Gastroesophageal sphincter (tissue), 4 donors: ENCODE results near the gene ASB2. TPM values are rescaled to one million over a fixed set of nuclear protein-coding genes. Genes with fewer than 3 reads are reported as not detected.

Experiments used
- ATAC-seq: fragments of 150-250 bp; one replicate; pipeline ENCODE4 v1.9.1; 2016; ENCODE audit warnings: mild to moderate bottlenecking, moderate library complexity
- H3K27ac ChIP-seq, 4 donors: fragments of 200-600 bp; sonication (generic) in 3 of 4; 1 replicate in 3 of 4; 2 replicates in 1 of 4; pipeline ENCODE4 v1.5.1; 2016 to 2019
- H3K27me3 ChIP-seq: fragments of 200-600 bp; sonication (generic); one replicate; pipeline ENCODE4 v1.5.1; 2019
- H3K36me3 ChIP-seq, 2 donors: fragments of 200-600 bp; sonication (generic); one replicate each; pipeline ENCODE4 v1.5.1; 2019; ENCODE audit warnings: control low read depth in 1 of 2
- H3K4me1 ChIP-seq, 3 donors: fragments of 200-600 bp; sonication (generic); 1 replicate in 2 of 3; 2 replicates in 1 of 3; pipeline ENCODE4 v1.5.1; 2016 to 2019; ENCODE audit warnings: control low read depth in 2 of 3
- H3K4me3 ChIP-seq, 2 donors: fragments of 200-600 bp; sonication (generic); one replicate each; pipeline ENCODE4 v1.5.1; 2019; ENCODE audit warnings: mild to moderate bottlenecking in 1 of 2, moderate library complexity in 1 of 2
- H3K9me3 ChIP-seq, 3 donors: fragments of 200-600 bp; sonication (generic); one replicate each; pipeline ENCODE4 v1.5.1; 2017 to 2019; ENCODE audit warnings: control low read depth in 2 of 3
- EP300 ChIP-seq: sonication (generic); formaldehyde crosslinking; IDR thresholded peaks from one replicate; pipeline ENCODE4 v1.6.1; 2017; ENCODE audit warnings: antibody characterized with exemption, mild to moderate bottlenecking
- POLR2A ChIP-seq, 2 donors: fragments of 450-650 bp; IDR thresholded peaks; one replicate each; pipeline ENCODE4 v1.6.1; 2017; ENCODE audit warnings: antibody characterized with exemption in 2 of 2, mild to moderate bottlenecking in 2 of 2, moderate library complexity in 1 of 2
- POLR2AphosphoS5 ChIP-seq: sonication (generic); formaldehyde crosslinking; IDR thresholded peaks from one replicate; pipeline ENCODE4 v1.6.1; 2017; ENCODE audit warnings: antibody characterized with exemption
- WGBS, 2 donors: methylation state at CpG; one replicate each; pipeline ENCODE4 v1.1.5; 2018; ENCODE audit warnings: low coverage in 1 of 2; 5-methylcytosine and 5-hydroxymethylcytosine counted together
- total RNA-seq, 4 donors: library from RNA; depleted of rRNA; stranded (reverse); fragments of >200 nt; gene quantifications; one replicate each; pipeline ENCODE4 v1.1.0, GENCODE V29; 2016
- TF ChIP-seq, protein P1 (sequence below), 4 experiments: fragments of 200-600 bp in 2 of 4; fragments of 450-650 bp in 2 of 4; sonication (generic) in 1 of 4; IDR thresholded peaks; one replicate each; pipeline ENCODE4 v1.5.1; 2017 to 2019; ENCODE audit warnings: antibody characterized with exemption in 4 of 4, mild to moderate bottlenecking in 2 of 4, moderate library complexity in 2 of 4

The ASB2 gene
- total RNA-seq, 4 donors from 2014 or later, result 118 to 208 (median 120) TPM

DNA sequence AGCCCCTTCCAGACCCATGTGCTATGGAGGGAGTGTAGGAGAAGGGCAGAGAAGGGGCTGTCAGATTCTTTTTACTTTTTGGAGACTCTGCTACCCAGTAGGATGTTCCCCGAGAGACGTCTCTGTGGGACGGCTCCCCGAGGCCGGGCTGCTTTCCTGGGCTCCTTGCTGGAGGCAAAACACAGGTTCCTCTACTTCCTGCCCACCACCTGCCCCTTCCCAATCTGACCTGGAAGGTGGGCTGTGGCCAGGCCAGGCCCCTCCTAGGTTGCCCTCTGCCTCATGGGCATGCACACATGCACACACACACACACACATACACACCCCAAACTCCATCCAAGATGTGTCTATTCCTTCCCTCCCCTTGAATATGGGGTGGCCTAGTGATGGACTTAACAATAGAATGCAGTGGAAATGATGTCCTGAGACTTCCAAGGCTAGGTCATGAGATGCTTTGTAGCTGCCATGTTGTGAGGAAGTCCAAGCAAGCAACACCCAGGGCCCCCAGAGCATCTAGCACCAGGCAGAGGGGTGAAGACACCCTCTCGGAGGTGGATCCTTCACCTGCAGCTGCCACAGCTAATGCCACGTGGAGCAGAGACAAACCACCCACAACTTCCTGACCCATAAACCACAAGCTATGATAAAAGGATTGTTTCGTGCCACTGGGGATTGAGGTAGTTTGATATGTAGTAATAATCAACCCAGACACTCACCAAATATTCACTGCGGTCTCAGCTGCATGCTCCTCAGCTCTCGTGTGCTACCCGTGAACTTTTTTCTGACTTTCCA is 1.6 kb upstream of the ASB2 start:
- no peak overlapping the region for H3K4me3 ChIP-seq
- H3K9me3 ChIP-seq, result no peaks in the 10 kb centered on the region
- H3K27me3 ChIP-seq, result no peaks in the 10 kb centered on the region
- no peak for ATAC-seq
- peak overlapping the region; percentile 87 to 99 (median 92) for H3K27ac ChIP-seq
- 53 to 85% methylated on average over 5 to 7 of the region's 11 CpGs for WGBS, 2 donors
- H3K36me3 ChIP-seq, result no peaks in the 10 kb centered on the region
- peaks cover 9 to 84% (median 9%) of the 10 kb centered on the region in 3 donors for H3K4me1 ChIP-seq
- TF ChIP-seq POLR2A (IDR thresholded peaks at IDR 0.05) (no peak), EP300 (no peak), POLR2AphosphoS5 (no peak)
- TF ChIP-seq, protein P1, sequence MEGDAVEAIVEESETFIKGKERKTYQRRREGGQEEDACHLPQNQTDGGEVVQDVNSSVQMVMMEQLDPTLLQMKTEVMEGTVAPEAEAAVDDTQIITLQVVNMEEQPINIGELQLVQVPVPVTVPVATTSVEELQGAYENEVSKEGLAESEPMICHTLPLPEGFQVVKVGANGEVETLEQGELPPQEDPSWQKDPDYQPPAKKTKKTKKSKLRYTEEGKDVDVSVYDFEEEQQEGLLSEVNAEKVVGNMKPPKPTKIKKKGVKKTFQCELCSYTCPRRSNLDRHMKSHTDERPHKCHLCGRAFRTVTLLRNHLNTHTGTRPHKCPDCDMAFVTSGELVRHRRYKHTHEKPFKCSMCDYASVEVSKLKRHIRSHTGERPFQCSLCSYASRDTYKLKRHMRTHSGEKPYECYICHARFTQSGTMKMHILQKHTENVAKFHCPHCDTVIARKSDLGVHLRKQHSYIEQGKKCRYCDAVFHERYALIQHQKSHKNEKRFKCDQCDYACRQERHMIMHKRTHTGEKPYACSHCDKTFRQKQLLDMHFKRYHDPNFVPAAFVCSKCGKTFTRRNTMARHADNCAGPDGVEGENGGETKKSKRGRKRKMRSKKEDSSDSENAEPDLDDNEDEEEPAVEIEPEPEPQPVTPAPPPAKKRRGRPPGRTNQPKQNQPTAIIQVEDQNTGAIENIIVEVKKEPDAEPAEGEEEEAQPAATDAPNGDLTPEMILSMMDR (IDR thresholded peaks at IDR 0.05), result no peak

DNA sequence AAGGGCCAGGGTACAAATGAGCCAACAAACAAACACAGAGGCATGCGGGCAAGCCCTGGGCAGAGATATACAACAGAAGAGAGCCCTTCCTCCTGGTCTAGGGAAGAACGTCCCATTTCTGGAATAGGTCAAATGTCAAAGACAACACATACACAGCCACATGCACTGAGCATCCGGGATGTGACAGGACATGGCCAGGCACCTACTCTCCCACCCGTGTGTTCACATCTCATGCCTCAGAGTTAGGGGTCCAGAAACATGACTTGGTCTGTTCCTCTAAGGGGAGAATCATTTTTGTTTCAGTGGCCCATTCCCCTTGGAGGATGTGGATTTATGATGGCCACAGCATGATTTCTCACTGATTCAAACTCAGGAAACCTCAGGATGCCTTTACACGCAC is 801 bp upstream of the ASB2 start:
- Histone ChIP-seq H3K36me3 (no peaks in the 10 kb centered on the region), H3K27me3 (no peaks in the 10 kb centered on the region), H3K27ac (peak overlapping the region; percentile 87 to 99 (median 92)), H3K4me3 (peak overlapping the region in 1 of 2 donors; percentile 47), H3K9me3 (no peaks in the 10 kb centered on the region), H3K4me1 (peaks cover 9 to 84% (median 9%) of the 10 kb centered on the region in 3 donors)
- ATAC-seq, result no peak
- TF ChIP-seq POLR2A (IDR thresholded peaks at IDR 0.05), result no peak
- TF ChIP-seq EP300, result no peak
- no peak for TF ChIP-seq POLR2AphosphoS5
- TF ChIP-seq, protein P1 (IDR thresholded peaks at IDR 0.05), result no peak
- WGBS, 2 donors, result 44 to 63% methylated on average over 4 of the region's 5 CpGs

DNA sequence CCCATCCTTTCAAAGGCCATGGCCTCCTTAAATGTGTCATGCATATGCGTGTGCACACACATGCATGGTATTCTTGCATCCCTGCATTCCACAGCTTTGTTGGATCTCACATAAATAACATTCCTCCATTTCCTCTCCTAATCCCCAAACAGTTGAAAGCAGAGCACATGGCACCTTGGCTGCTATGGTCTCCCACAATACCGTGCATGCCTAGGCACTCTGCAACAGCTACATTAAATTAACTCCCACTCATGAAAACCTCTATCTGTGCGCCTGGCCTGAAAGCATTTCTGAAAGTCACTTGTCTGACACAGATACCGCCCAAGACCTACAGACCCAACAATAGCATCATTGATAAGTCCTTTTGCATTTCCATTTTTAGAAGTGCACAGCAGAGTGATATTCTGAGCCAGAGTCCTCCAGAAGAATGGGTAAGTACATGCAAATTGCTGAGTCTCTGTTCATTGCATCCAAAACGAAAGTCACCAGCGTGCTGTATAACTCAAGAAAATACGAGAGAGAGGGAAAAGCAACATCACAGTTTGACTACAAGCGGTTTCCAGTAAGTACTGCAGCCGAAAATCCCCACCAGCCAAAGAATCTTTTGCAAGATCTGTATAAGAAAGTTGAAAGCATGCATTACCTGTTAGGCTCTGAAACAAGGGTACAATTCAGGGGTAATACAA is 436 bp downstream of the ASB2 start:
- peaks cover 3 to 83% (median 9%) of the 10 kb centered on the region in 3 donors for H3K4me1 ChIP-seq
- no peaks in the 10 kb centered on the region for H3K9me3 ChIP-seq
- peak overlapping the region; percentile 47 to 69 for H3K4me3 ChIP-seq
- 16 to 20% methylated on average over 8 to 9 of the region's 9 CpGs for WGBS, 2 donors
- H3K27ac ChIP-seq, result peak overlapping the region; percentile 87 to 99 (median 92)
- H3K27me3 ChIP-seq, result no peaks in the 10 kb centered on the region
- ATAC-seq, result no peak
- TF ChIP-seq, protein P1 (IDR thresholded peaks at IDR 0.05), result peak in 1 of 4 experiments; percentile 44
- no peak for TF ChIP-seq EP300
- TF ChIP-seq POLR2AphosphoS5, result no peak
- no peak for TF ChIP-seq POLR2A (IDR thresholded peaks at IDR 0.05)
- H3K36me3 ChIP-seq, result no peaks in the 10 kb centered on the region

DNA sequence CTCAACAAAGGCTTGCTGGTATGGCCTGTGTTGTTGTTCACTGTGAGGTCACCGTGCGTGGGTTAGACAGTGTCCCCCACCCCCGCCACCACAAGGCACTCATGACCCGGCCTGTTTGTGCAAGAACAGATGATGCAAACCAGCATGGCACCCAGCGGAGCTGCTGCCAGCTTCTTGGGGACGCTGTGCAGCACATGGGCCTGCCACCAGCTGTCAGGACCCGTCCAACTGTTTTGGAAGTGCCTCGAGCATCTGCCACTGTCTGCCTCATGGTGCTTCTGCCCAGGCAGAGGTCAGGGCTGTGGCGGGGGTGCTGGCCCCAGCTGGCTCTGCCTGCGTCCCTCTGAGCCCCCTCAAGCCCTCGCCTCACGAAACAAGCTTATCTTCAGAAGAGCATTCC is 1.5 kb downstream of the ASB2 start:
- no peaks in the 10 kb centered on the region for H3K9me3 ChIP-seq
- TF ChIP-seq, protein P1 (IDR thresholded peaks at IDR 0.05), result no peak
- no peak for ATAC-seq
- peak overlapping the region; percentile 47 to 69 for H3K4me3 ChIP-seq
- H3K4me1 ChIP-seq, result peaks cover 3 to 83% (median 5%) of the 10 kb centered on the region in 3 donors
- peak overlapping the region; percentile 87 to 99 (median 92) for H3K27ac ChIP-seq
- 18% methylated on average over 4 of the region's 12 CpGs; no CpG with 5 or more reads in 1 of the 2 donors for WGBS, 2 donors
- H3K36me3 ChIP-seq, result no peaks in the 10 kb centered on the region
- H3K27me3 ChIP-seq, result no peaks in the 10 kb centered on the region
